Erythroblast (primary cell): ENCODE data around the gene PLXNA2.

Experiments used
- GATA1 ChIP-seq: IDR thresholded peaks from 2 replicates; pipeline ENCODE4 v1.6.1; 2011; ENCODE audit warnings: low read depth, mild to moderate bottlenecking, control low read depth, low read length, moderate library complexity
- POLR2A ChIP-seq: IDR thresholded peaks from 2 replicates; pipeline ENCODE4 v1.6.1; 2011; ENCODE audit warnings: mild to moderate bottlenecking, low read length

DNA sequence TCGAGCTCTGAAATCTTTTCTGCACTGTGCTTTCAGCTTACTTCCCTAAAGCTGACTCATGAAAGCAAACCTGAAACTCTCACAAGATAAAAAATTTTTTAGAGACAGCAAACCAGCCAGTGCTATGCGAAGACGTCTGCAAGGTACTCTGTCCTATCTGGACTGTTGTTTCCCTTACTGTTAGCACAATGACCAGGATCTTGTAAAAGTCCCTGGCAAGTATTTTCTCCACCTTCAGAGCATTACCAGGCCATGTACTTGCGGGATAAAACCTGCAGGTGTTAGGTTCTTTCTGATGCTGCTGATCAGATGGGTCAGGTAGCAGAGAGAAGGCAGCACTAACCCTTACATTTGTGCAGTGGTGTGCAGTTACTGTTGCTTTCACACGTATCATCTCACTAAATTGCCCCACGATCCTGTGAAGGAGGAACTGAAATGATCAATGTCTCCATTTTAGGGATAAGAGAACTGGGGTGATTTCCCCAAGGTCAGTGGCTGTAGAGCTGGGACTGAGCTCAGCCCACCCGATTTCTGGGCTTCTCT, 56.6 kb downstream of the PLXNA2 start:
- TF ChIP-seq POLR2A (no peak), GATA1 (no peak)
